ENCODE measurements around the gene FLOT1. TPM values are rescaled to one million over a fixed set of nuclear protein-coding genes. Genes with fewer than 3 reads are reported as not detected.
A peak's percentile ranks its signal among the peaks of the same experiment; 100 is the strongest.

Gene FLOT1
- total and polyA plus RNA-seq, 2 of the 13 experiments (the other 11 are each of a cell fraction or from before 2014, with no cell fraction given): 82.3 to 130 TPM

DNA sequence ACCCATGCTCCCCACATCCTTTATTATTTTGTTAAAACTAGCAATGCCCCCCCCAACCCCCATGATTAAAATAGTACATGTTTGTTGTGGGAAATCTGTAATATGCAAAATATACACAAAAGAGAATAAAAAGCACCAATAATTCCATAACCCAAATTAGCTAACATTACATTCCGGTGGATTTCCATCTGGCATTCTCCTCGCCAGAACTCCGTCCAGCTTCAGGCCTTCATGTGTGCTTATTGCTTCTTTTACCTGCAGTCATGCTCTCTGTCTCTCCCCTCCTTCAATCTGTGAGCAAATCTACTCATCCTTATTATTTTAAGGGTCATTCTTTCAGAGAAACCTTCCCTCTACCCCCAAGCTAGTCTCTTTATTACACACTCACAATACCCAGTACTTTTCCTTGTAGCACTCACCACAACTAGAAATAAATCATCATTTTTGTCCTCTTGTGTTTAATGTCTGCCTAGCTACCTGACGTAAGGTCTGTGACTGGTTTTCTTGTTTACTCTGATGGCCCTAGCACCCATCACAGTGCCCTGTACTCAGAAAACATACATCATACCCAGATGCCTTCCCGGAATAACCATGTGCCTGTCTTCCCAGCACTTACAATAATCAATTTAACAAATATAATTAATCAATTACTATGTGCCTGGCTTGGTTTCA is 27.5 kb upstream of the FLOT1 start (continued):
- TF ChIP-seq ZNF841 (CRISPR knock-in tag; IDR thresholded peaks at IDR 0.05; ENCODE audit: borderline replicate concordance): peak; percentile 30; the same call in 1 of the 2 replicates
- 0 out of 2 replicates have a peak, but pooled peaks have one; percentile 10 for TF ChIP-seq ZNF24 (IDR thresholded peaks at IDR 0.05)
- peak; percentile 87 for TF ChIP-seq PRPF4 (IDR thresholded peaks at IDR 0.05; ENCODE audit: low read depth, low read length, poor library complexity, severe bottlenecking)
- TF ChIP-seq ZBTB7A (CRISPR knock-in tag; IDR thresholded peaks at IDR 0.05): 0 out of 2 replicates have a peak, but pooled peaks have one; percentile 4
- TF ChIP-seq, protein P1, sequence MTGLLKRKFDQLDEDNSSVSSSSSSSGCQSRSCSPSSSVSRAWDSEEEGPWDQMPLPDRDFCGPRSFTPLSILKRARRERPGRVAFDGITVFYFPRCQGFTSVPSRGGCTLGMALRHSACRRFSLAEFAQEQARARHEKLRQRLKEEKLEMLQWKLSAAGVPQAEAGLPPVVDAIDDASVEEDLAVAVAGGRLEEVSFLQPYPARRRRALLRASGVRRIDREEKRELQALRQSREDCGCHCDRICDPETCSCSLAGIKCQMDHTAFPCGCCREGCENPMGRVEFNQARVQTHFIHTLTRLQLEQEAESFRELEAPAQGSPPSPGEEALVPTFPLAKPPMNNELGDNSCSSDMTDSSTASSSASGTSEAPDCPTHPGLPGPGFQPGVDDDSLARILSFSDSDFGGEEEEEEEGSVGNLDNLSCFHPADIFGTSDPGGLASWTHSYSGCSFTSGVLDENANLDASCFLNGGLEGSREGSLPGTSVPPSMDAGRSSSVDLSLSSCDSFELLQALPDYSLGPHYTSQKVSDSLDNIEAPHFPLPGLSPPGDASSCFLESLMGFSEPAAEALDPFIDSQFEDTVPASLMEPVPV (CRISPR knock-in tag; IDR thresholded peaks at IDR 0.05): no peak
- TF ChIP-seq, protein P2, sequence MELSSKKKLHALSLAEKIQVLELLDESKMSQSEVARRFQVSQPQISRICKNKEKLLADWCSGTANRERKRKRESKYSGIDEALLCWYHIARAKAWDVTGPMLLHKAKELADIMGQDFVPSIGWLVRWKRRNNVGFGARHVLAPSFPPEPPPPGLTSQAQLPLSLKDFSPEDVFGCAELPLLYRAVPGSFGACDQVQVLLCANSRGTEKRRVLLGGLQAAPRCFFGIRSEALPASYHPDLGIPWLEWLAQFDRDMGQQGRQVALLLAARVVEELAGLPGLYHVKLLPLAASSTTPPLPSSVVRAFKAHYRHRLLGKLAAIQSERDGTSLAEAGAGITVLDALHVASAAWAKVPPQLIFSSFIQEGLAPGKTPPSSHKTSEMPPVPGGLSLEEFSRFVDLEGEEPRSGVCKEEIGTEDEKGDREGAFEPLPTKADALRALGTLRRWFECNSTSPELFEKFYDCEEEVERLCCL (CRISPR knock-in tag; IDR thresholded peaks at IDR 0.05; ENCODE audit: borderline replicate concordance): peak; percentile 29; the same call in 1 of the 2 replicates
- TF ChIP-seq TBL1XR1 (IDR thresholded peaks at IDR 0.05; ENCODE audit: borderline replicate concordance, low read length, partially characterized antibody): no peak
- TF ChIP-seq, protein P3, sequence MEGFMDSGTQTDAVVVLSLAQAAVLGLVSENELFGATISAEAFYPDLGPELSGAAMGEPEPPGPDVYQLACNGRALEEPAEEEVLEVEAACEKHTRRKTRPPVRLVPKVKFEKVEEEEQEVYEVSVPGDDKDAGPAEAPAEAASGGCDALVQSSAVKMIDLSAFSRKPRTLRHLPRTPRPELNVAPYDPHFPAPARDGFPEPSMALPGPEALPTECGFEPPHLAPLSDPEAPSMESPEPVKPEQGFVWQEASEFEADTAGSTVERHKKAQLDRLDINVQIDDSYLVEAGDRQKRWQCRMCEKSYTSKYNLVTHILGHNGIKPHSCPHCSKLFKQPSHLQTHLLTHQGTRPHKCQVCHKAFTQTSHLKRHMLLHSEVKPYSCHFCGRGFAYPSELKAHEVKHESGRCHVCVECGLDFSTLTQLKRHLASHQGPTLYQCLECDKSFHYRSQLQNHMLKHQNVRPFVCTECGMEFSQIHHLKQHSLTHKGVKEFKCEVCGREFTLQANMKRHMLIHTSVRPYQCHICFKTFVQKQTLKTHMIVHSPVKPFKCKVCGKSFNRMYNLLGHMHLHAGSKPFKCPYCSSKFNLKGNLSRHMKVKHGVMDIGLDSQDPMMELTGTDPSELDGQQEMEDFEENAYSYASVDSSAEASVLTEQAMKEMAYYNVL (CRISPR knock-in tag; IDR thresholded peaks at IDR 0.05; ENCODE audit: borderline replicate concordance): 0 out of 2 replicates have a peak, but pooled peaks have one; percentile 5
- TF ChIP-seq GATAD1 (CRISPR knock-in tag; IDR thresholded peaks at IDR 0.05): no peak
- TF ChIP-seq, protein P4, sequence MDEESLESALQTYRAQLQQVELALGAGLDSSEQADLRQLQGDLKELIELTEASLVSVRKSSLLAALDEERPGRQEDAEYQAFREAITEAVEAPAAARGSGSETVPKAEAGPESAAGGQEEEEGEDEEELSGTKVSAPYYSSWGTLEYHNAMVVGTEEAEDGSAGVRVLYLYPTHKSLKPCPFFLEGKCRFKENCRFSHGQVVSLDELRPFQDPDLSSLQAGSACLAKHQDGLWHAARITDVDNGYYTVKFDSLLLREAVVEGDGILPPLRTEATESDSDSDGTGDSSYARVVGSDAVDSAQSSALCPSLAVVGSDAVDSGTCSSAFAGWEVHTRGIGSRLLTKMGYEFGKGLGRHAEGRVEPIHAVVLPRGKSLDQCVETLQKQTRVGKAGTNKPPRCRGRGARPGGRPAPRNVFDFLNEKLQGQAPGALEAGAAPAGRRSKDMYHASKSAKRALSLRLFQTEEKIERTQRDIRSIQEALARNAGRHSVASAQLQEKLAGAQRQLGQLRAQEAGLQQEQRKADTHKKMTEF (CRISPR knock-in tag; IDR thresholded peaks at IDR 0.05): 0 out of 2 replicates have a peak, but pooled peaks have one; percentile 7
- no peak for TF ChIP-seq BRD4 (CRISPR knock-in tag; IDR thresholded peaks at IDR 0.05)
- 0 out of 2 replicates have a peak, but pooled peaks have one; percentile 2 for TF ChIP-seq NAIF1 (CRISPR knock-in tag; IDR thresholded peaks at IDR 0.05; ENCODE audit: borderline replicate concordance)
- TF ChIP-seq, protein P5, sequence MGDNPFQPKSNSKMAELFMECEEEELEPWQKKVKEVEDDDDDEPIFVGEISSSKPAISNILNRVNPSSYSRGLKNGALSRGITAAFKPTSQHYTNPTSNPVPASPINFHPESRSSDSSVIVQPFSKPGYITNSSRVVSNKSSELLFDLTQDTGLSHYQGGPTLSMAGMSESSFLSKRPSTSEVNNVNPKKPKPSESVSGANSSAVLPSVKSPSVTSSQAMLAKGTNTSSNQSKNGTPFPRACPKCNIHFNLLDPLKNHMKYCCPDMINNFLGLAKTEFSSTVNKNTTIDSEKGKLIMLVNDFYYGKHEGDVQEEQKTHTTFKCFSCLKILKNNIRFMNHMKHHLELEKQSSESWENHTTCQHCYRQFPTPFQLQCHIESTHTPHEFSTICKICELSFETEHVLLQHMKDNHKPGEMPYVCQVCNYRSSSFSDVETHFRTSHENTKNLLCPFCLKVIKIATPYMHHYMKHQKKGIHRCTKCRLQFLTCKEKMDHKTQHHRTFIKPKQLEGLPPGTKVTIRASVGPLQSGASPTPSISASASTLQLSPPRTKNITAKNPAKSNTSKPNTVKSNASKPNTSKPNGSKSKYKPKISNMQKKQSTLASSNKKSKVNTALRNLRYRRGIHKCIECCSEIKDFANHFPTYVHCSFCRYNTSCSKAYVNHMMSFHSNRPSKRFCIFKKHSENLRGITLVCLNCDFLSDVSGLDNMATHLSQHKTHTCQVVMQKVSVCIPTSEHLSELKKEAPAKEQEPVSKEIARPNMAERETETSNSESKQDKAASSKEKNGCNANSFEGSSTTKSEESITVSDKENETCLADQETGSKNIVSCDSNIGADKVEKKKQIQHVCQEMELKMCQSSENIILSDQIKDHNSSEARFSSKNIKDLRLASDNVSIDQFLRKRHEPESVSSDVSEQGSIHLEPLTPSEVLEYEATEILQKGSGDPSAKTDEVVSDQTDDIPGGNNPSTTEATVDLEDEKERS (CRISPR knock-in tag; IDR thresholded peaks at IDR 0.05): peak; percentile 10; the same call in 1 of the 2 replicates
- TF ChIP-seq BCL6 (CRISPR knock-in tag; IDR thresholded peaks at IDR 0.05): no peak
- no peak for TF ChIP-seq CREB1 (IDR thresholded peaks at IDR 0.05)
- TF ChIP-seq CREB1 (CRISPR knock-in tag; IDR thresholded peaks at IDR 0.05): 0 out of 2 replicates have a peak, but pooled peaks have one; percentile 1
- TF ChIP-seq ZBTB8A (CRISPR knock-in tag; IDR thresholded peaks at IDR 0.05; ENCODE audit: borderline replicate concordance, low read depth): 0 out of 2 replicates have a peak, but pooled peaks have one; percentile 15
